Stimulated activated effector memory CD8-positive, alpha-beta T cell treated with anti-CD3 and anti-CD28 coated beads, Interleukin-12 subunit alpha, Interleukin-12 subunit beta, amount 100 ng/mL, for 72 hours (primary cell): ENCODE measurements around the gene C5.

Experiments used
- ATAC-seq: fragments of 150-1000 bp; cut with Tn5 transposase; 2 replicates; pipeline ENCODE4 v1.10.0; 2021
- DNase-seq, 2 donors: peaks; one replicate each; pipeline ENCODE4 v3.0.0; 2021 to 2022; ENCODE audit warnings: low spot score in 2 of 2
- H3K27ac Mint-ChIP-seq: one replicate; pipeline ENCODE4 v1.8.0; 2022; ENCODE audit warnings: mild to moderate bottlenecking, mixed read lengths
- H3K36me3 Mint-ChIP-seq: one replicate; pipeline ENCODE4 v1.8.0; 2022; ENCODE audit warnings: mild to moderate bottlenecking, mixed read lengths
- H3K4me1 Mint-ChIP-seq: one replicate; pipeline ENCODE4 v1.8.0; 2022; ENCODE audit warnings: mixed read lengths
- H3K4me3 Mint-ChIP-seq: one replicate; pipeline ENCODE4 v1.8.0; 2022; ENCODE audit warnings: mild to moderate bottlenecking, mixed read lengths
- H3K9me3 Mint-ChIP-seq: one replicate; pipeline ENCODE4 v1.8.0; 2022; ENCODE audit warnings: mixed read lengths

The C5 gene

DNA sequence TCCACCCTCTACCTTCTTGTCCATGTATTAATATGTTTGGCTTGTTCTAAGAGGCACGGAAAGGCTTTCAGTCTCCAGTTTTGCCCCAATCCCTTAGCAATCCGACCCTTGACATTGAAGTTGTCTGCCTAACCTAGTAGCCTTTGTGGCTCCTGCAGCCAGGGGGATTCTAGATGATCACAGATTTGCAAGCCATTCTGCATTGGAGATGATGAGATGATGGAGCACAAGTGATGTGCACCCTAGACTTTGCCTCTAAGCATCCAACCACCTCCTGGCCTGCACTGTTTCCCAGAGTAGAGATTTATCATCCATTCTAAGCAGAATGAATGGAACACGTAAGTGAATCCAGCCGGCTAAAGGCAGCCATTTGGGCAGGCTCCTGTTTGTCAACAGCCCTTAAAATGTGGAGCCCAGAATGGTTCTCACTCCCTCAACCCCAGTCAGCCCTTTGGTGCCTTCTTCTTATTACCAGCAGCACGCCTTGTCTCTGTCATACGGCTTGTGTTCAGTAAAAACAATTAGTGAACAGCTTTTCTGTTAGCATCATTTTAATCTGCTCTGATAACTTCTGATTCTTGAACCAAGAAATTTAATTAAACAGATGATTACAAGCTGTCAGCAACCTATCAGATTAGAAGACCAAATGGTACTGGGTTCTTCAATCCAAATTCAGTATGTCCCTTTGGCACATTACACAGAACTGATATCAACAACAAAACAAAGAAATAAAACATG lies 117.8 kb downstream of the C5 start:
- H3K4me1 Mint-ChIP-seq, result peaks cover 88% of the 10 kb centered on the region
- DNase-seq (peak in 1 of 2 donors; percentile 65), ATAC-seq (no peak)
- H3K9me3 Mint-ChIP-seq, result no peaks in the 10 kb centered on the region
- H3K36me3 Mint-ChIP-seq, result peaks cover 28% of the 10 kb centered on the region
- H3K4me3 Mint-ChIP-seq, result peak overlapping the region; percentile 87
- peak overlapping the region; percentile 100 for H3K27ac Mint-ChIP-seq

DNA sequence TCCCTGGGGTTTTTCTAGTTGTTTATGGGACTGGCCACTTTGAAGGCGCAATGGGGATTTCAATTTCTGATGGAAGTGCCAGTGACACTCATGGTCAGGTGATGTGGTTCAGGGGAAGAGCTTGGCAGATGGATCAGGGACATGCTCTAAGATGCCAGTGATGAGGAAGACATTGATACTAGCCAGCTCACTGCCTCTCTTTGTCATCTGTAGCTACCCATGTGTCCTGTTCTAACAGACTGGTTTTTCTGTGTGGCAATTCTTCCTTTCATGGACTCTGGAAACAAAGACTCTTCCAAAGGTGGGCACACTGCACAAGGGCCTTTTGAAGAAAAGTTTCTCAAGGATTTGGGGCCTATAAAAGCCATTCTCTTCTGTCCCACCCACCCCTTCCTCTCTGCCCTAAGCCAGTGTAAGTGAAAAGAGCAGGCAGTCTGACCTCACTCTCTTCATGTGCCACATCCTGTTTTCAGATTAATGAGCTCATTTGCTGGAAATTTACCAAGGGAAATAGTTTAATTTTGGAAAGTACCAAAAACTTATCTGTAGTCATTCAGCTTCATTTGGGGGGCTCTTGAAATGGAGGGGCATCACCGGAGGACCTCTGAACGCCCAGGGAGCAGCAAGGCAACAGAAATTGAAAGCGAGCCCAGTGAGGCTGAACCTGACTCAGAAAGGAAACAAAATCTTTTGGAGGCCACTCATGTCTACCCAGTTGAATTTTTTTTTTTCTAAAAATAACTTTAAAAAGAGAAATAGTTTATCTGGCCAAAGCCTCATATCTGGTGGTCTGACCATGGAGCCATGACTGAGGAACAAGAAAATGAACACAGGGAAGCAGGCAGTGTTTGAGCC lies 118.6 kb downstream of the C5 start:
- DNase-seq (peak in 1 of 2 donors; percentile 83), ATAC-seq (peak; percentile 71)
- H3K4me3 Mint-ChIP-seq, result peak overlapping the region; percentile 87
- H3K9me3 Mint-ChIP-seq, result no peaks in the 10 kb centered on the region
- peak overlapping the region; percentile 100 for H3K27ac Mint-ChIP-seq
- H3K36me3 Mint-ChIP-seq, result peaks cover 30% of the 10 kb centered on the region
- H3K4me1 Mint-ChIP-seq, result peaks cover 89% of the 10 kb centered on the region

DNA sequence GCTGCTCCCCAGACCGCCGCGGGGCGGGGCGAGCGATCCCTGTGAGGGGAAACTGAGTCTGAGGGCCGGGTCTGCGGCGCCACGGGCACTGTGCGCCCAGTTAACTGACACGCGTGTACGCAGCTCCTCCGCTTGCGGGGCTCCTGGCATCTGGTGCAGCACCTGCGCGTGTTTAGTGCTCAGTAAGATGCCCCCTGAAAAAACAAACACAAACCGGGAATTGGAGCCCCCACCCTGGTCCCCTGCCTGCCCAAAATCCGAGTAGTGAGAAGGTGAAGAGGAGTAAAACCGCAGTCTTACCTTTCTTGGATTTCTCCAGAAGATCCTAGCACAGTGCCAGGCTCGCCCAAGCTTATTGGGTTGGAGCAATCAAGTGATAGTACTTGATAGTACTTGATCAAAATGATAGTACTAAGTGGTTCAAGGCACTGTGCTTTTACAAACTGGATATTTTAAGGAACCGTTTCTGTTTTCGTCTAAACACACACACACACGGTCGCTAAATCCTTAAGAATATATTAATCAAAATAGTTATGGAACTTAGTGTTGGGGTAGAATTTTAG lies 120.8 kb downstream of the C5 start:
- no peak for ATAC-seq
- Mint-ChIP-seq H3K4me1 (peaks cover 84% of the 10 kb centered on the region), H3K36me3 (peaks cover 48% of the 10 kb centered on the region), H3K4me3 (peak overlapping the region; percentile 87), H3K9me3 (no peaks in the 10 kb centered on the region), H3K27ac (peak overlapping the region; percentile 100)
- no peak for DNase-seq

DNA sequence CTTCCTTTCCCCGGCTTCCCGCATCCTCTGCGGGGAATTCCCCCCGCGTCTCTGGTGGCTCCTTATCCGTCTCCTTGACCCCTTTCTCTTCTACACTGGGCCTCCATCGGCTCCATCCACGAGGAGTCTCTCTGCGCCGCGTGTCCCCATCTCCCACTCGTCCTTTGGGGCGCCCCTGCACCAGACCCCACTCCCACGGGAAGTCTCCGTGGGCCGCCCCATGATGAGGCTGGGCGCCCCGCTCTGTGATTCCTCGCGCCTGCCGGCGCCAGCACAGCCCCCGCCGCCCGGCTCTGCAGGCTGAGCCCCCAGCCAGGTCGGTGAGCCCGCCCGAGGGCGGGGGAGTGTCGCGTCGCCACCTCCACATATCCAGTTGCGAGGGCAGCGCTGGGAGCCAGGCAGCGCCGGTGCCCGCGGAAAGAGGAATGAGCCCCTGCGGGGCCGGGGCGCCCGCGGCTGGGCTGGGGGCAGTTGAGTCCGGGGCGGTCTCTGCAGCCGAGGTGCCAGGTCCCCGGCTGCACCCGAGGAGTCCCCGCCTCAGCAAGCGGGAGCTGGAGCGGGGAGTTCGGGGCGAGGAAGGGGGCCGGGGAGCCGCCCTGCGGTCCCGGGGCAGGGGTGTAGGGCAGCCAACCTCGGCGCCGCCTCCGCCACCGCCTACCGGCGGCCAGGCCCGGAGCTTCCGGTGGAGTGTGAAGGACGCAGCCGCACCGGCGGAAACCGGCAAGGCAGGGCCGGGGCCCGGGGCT lies 121.4 kb downstream of the C5 start:
- ATAC-seq, result peak; percentile 23
- Mint-ChIP-seq H3K27ac (peak overlapping the region; percentile 100), H3K4me1 (peaks cover 84% of the 10 kb centered on the region), H3K36me3 (peaks cover 55% of the 10 kb centered on the region), H3K4me3 (peak overlapping the region; percentile 87), H3K9me3 (no peaks in the 10 kb centered on the region)
- peak; percentile 60 to 90 for DNase-seq

DNA sequence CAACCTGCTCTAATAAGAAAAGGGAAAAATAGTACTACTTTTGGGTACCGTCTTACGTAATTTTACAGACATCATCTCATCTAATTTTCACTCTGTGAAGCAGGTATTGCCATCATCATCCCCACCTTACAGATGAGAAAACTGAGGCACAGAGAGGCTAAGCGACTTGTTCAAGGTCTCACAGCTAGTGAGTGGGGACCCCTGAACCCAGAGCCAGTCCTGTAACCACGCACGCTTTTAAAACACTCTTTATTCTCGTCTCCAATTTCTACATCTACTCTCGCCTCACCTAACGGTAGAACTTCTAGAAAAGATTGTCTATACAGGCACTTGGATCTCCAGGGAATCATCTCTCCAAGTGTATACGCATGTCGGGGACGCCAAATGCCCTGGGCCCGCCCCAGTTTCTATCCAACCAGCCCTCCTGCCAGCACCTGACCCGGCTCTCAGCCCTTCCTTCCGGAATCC lies 122.0 kb downstream of the C5 start:
- Mint-ChIP-seq H3K9me3 (no peaks in the 10 kb centered on the region), H3K4me3 (peak overlapping the region; percentile 87), H3K36me3 (peaks cover 61% of the 10 kb centered on the region), H3K4me1 (peaks cover 82% of the 10 kb centered on the region), H3K27ac (peak overlapping the region; percentile 100)
- ATAC-seq (no peak), DNase-seq (no peak)

DNA sequence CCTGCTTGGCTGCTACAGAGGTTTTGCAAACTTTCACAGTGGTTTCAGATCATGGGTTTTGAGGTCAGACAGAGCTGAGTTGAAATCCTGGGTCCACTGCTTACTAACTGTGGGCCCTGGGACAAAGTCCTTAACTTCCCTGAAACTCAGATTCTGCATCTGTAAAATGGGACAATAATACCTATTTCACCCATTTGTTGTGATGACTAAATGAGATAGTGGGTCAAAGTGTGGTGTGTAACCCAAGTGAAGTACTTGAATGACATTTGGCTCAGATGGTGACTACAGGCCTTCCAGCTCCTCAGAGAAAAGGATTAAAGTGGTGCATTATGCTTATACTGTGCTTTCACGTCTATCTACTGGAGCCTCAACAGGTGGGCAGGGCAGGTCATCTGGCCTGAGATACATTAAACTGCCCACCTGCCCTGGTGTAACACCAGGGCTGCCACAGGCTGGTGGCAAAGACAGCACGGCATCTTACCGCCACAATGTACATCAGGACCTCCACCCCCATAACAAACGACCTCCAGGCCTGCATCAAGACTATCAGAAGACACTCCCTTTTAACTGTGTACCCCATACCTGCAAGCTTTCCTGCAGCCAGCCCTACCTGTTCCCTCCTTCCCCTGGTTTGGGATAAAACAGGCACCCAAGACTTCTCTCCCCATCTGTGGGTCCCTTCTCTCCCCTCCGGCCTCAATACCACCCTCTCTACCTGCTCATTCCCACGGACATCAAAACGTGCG lies 122.6 kb downstream of the C5 start:
- DNase-seq (peak in 1 of 2 donors; percentile 68), ATAC-seq (peak; percentile 51)
- Mint-ChIP-seq H3K36me3 (peaks cover 67% of the 10 kb centered on the region), H3K9me3 (no peaks in the 10 kb centered on the region), H3K27ac (peak overlapping the region; percentile 100), H3K4me3 (peak overlapping the region; percentile 87), H3K4me1 (peaks cover 77% of the 10 kb centered on the region)

DNA sequence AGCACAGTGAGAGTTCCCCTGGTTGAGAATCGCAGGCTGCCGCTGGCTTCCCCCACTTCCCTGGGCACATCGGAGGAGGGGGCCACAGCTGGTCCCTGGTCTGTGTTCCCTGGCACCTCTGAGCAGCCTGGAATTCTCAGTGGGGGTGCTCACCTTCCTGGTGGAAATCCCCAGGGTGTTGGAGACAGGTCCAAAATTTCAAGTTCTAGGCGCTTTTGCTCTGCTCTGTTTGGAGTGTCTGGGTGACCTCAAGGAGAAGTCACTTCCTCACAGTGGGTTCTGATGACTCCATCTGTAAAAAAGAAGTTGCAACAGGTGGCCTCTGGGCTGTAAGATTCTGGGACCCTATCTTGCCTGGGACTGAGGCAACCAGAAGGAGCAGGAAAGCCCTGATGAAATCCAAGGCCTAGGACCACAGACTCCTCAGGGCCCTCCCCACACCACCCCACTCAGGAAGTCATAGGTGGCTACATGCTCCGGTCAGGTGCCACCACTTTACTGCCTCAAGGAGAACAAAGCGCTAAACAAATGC lies 123.6 kb downstream of the C5 start, which contains the start of gene TRAF1:
Gene TRAF1 (minus strand): TSS at position 400 of the 532 bp plus-strand sequence. CDS start 721 bp downstream, outside the sequence.
- Mint-ChIP-seq H3K4me3 (peak within 1 kb of the TSS; percentile 87), H3K27ac (peak within 1 kb of the TSS; percentile 100), H3K4me1 (peaks cover 75% of the 10 kb centered on the region), H3K9me3 (no peaks in the 10 kb centered on the region), H3K36me3 (peaks cover 73% of the 10 kb centered on the region)
- DNase-seq, result peak in 1 of 2 donors; percentile 86
- peak; percentile 60 for ATAC-seq

DNA sequence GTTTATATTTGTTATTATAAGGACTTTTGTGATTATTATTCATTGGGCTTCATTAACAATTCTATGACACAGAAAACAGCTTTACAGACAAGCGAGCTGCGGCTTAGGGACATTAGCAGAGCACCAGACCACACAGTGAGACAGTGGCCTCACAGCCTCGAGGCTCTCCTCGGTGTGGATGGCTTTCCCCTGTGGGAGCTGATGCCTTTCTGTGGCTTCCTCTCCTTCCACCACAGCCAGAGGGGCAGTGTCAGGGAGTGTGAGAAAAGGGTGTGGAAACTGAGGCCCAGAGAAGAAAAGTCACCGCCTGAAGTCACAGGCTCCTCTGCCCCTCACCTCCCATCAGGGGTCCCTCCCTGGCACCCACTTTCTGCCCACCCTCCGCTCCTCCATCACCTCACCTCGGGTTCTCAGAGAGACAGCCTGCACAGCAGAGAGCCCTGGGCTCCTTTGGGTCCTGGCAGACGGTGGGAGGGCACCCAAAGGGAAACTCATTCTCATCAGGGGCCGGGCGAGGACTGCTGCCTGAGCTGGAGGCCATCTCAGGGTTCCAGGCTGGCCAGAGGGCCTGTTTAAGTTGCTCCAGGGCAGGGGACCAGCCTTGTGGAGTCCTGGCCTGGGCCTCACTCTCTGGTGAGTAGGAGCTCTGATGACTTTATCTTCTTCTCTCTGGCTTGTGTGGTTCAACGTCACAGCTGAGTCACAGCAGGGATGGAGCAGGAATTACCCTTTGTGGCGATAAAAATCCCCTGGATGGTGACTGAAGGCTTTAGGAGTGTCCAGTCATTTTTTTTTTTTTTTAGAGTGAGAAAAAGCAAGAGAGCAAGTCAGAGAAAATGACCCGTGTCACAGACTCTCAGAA lies 124.3 kb downstream of the C5 start:
- Mint-ChIP-seq H3K4me1 (peaks cover 75% of the 10 kb centered on the region), H3K27ac (peak overlapping the region; percentile 100), H3K9me3 (no peaks in the 10 kb centered on the region), H3K36me3 (peaks cover 74% of the 10 kb centered on the region), H3K4me3 (peak overlapping the region; percentile 87)
- DNase-seq, result peak; percentile 75 to 92
- ATAC-seq, result peak; percentile 82

DNA sequence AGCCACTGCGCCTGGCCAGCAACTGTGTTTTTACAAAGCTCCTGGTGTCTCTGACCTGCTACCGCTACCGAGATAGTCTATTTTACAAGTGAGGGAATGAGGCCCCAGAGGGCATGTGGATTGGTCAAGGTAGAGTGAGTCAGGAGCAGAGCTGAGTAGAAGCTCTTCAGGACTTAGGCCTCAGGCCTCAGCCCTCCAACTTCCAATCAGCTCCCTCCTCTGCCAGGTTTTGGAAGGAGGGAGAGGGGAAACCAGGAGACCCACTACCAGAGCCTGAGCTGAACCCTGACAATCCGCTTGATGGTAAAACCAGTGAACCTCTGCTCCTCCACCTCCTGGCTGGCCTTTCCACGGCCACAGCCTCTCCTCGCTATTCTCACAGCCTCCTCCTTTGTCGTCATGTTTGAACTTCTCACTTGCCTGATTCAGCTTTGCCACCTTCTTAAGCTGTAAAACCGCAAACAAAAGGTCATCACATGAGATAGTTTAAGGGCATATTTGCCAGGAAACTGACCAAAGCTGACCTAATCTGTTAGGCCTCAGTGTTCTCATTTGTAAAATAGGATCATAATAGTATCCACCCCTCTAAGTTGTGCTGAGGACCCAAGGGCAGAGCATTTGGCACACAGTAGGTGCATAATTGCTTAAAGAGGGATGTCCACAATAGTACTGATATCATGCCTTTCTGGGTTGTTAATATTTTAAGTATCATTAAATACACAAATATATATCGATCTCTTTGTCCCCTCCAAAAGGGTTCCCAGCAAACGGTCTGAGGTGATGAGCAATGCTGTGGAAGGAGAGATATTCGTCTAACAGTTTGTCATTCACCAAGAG lies 125.2 kb downstream of the C5 start:
- peak overlapping the region; percentile 100 for H3K27ac Mint-ChIP-seq
- H3K9me3 Mint-ChIP-seq, result no peaks in the 10 kb centered on the region
- DNase-seq, result peak in 1 of 2 donors; percentile 71
- peaks cover 82% of the 10 kb centered on the region for H3K36me3 Mint-ChIP-seq
- ATAC-seq, result peak; percentile 17
- peak overlapping the region; percentile 87 for H3K4me3 Mint-ChIP-seq
- peaks cover 77% of the 10 kb centered on the region for H3K4me1 Mint-ChIP-seq

DNA sequence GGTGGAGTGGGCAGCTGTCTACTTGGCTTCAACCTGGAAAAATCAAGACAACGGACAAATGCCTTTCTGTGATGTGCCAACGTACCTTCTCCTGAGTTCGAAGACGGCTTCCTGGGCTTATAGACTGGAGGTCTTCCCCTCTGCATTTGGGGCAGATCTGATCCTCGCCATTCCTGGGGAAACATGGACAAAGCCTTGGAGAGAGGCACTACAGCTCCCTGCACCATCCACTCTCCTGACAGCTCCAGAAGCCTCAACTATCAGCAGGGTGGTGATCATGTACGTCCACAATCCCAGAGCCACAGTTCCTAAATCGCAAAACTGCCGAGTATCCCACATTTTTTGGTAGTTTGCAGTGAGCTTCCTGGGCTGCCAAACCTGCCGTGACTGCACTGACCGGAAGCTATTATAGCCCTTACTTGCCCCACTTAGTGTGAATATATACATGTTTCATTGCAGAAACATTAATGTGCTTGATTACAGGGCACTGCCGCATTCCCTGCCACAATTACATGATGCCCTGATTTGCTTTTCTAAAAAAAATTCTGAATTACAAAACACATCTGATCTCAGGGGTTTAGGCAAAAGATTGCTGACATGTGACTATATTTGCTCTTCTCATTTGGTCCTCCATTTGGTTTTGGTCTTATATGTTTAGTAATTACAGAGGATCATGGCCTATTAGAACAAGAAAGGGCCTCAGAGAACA lies 126.3 kb downstream of the C5 start:
- peaks cover 81% of the 10 kb centered on the region for H3K4me1 Mint-ChIP-seq
- ATAC-seq, result no peak
- peak overlapping the region; percentile 87 for H3K4me3 Mint-ChIP-seq
- no peaks in the 10 kb centered on the region for H3K9me3 Mint-ChIP-seq
- peaks cover 94% of the 10 kb centered on the region for H3K36me3 Mint-ChIP-seq
- no peak for DNase-seq
- peak overlapping the region; percentile 100 for H3K27ac Mint-ChIP-seq

DNA sequence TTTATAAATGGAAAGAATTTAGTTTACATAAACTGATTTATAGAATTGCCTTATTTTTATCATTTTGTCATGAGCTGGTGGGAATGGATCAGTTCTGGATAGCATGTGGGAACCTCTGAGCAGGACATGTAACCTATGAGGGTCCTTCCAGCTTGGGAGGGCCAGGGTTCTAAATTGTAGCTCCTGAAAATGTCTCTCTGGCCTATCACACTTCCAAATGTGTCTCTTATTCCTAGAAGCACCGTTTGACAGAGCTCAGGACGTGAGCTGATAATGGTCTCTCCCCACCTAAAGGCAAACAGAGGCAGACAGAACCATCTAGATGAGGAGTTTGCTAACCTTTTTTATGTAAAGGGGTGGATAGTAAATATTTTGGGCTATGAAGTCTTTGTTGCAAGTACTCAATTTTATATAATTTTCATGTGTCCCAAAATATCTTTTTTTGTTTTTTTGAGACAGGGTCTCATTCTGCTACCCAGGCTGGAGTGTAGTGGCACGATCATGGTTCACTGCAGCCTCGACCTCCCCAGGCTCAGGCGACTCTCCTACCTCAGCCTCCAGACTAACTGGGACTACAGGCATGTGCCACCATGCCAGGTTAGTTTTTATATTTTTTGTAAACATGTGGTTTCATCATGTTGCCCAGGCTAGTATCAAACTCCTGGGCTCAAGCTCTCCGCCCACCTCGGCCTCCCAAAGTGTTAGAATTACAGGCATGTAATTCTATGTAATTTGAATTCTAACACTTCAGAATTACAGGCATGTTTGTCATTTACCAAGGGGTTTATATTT lies 127.5 kb downstream of the C5 start:
- H3K36me3 Mint-ChIP-seq, result peaks cover 95% of the 10 kb centered on the region
- peak overlapping the region; percentile 87 for H3K4me3 Mint-ChIP-seq
- no peak for ATAC-seq
- no peaks in the 10 kb centered on the region for H3K9me3 Mint-ChIP-seq
- H3K4me1 Mint-ChIP-seq, result peaks cover 79% of the 10 kb centered on the region
- no peak for DNase-seq
- H3K27ac Mint-ChIP-seq, result peak overlapping the region; percentile 100
